Measurements from ENCODE around the gene RAB1A.

DNA sequence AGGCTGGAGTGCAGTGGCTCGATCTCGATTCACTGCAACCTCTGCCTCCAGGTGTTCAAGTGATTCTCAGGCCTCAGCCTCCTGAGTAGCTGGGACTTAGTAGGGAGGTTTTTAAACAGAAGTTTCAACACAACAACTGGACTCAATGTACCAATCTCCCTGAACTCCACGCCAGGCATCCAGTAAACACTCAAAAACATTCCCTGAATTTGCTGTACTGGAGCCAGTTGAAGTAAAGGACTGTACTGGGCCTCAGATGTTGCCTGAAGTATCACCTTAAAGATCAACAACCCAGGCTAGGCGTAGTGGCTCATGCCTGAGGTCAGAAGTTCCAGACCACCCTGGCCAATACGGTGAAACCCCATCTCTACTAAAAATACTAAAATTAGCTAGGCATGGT, 22.4 kb downstream of the RAB1A start:
- TF ChIP-seq, protein P1, sequence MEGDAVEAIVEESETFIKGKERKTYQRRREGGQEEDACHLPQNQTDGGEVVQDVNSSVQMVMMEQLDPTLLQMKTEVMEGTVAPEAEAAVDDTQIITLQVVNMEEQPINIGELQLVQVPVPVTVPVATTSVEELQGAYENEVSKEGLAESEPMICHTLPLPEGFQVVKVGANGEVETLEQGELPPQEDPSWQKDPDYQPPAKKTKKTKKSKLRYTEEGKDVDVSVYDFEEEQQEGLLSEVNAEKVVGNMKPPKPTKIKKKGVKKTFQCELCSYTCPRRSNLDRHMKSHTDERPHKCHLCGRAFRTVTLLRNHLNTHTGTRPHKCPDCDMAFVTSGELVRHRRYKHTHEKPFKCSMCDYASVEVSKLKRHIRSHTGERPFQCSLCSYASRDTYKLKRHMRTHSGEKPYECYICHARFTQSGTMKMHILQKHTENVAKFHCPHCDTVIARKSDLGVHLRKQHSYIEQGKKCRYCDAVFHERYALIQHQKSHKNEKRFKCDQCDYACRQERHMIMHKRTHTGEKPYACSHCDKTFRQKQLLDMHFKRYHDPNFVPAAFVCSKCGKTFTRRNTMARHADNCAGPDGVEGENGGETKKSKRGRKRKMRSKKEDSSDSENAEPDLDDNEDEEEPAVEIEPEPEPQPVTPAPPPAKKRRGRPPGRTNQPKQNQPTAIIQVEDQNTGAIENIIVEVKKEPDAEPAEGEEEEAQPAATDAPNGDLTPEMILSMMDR (IDR thresholded peaks at IDR 0.05): no peak
- TF ChIP-seq POLR2A (IDR thresholded peaks at IDR 0.05): no peak
